HCT116 (cell line): ENCODE data around the gene ZNF618. TPM values are rescaled to one million over a fixed set of nuclear protein-coding genes. Genes with fewer than 3 reads are reported as not detected.

Source experiments
- ATAC-seq: fragments of 200-7000 bp; cut with Tn5 transposase; 2 replicates; pipeline ENCODE4 v1.9.1; 2020; ENCODE audit warnings: mild to moderate bottlenecking, moderate library complexity
- BruUV-seq: library from RNA; stranded (reverse); fragments of 400-500 nt; replicated peaks from 2 replicates; lab custom pipeline; 2021; lab: Mats Ljungman, UMichigan
- CTCF ChIA-PET: fragments of 300-600 bp; sonication (Branson Sonifier 250); formaldehyde crosslinking; loops from one replicate; lab custom pipeline; 2021; ENCODE audit warnings: antibody characterized with exemption; lab: Charles Lee
- POLR2A ChIA-PET: fragments of 300-600, 350-600 bp; sonication (Branson Sonifier 250); formaldehyde crosslinking; loops from one replicate; lab custom pipeline; 2021; ENCODE audit warnings: antibody characterized with exemption; lab: Charles Lee
- RAD21 ChIA-PET, 2 experiments: fragments of 300-600 bp; sonication (Branson Sonifier 250); formaldehyde crosslinking; loops; one replicate each; lab custom pipeline; 2023; ENCODE audit warnings: low total read pairs in 2 of 2; ENCODE audit not compliant: uncharacterized antibody in 2 of 2, unreplicated experiment in 2 of 2, low non-redundant PET in 1 of 2; lab: Charles Lee
- DNase-seq: peaks from one replicate; pipeline ENCODE4 v3.0.0-alpha.2; 2010; ENCODE audit warnings: low read depth, low spot score
- H2AFZ ChIP-seq: fragments of 200-600 bp; shearing (Covaris generic), sonication (generic); 2 replicates; pipeline ENCODE4 v1.6.1; 2017; ENCODE audit warnings: low read depth, mixed run types, mixed read lengths, antibody characterized with exemption, low read length; ENCODE audit not compliant: poor library complexity, severe bottlenecking
- H3K27ac ChIP-seq: 2 replicates; pipeline ENCODE4 v1.5.1; 2012; ENCODE audit warnings: low read depth, low read length
- H3K27me3 ChIP-seq: fragments of 200-600 bp; sonication (generic); 2 replicates; pipeline ENCODE4 v1.6.1; 2016; ENCODE audit warnings: mixed run types, low read length, mixed read lengths; ENCODE audit not compliant: insufficient read depth
- H3K36me3 ChIP-seq, 2 experiments: fragments of 200-500 bp in 1 of 2; fragments of 200-600 bp in 1 of 2; sonication (Bioruptor generic) in 1 of 2; sonication (generic) in 1 of 2; 2 replicates each; pipeline versions ENCODE4 v1.5.1 to v1.6.1; 2014 to 2016; ENCODE audit warnings: low read length in 2 of 2, inconsistent platforms in 1 of 2, mixed read lengths in 1 of 2, mixed run types in 1 of 2; ENCODE audit not compliant: insufficient read depth in 2 of 2, control insufficient read depth in 1 of 2
- H3K4me1 ChIP-seq, 2 experiments: fragments of 200-600 bp in 1 of 2; sonication (generic) in 1 of 2; 2 replicates each; pipeline versions ENCODE4 v1.5.1 to v1.6.1; 2012 to 2017; ENCODE audit warnings: low read length in 2 of 2, inconsistent platforms in 1 of 2, mild to moderate bottlenecking in 1 of 2, mixed read lengths in 1 of 2, mixed run types in 1 of 2, moderate library complexity in 1 of 2; ENCODE audit not compliant: insufficient read depth in 2 of 2, control insufficient read depth in 1 of 2
- H3K4me2 ChIP-seq: fragments of 200-600 bp; sonication (generic); 2 replicates; pipeline ENCODE4 v1.6.1; 2017; ENCODE audit warnings: mixed run types, low read length, mixed read lengths
- H3K4me3 ChIP-seq, 2 experiments: fragments of 200-600 bp in 1 of 2; sonication (generic) in 1 of 2; replicated peaks in 1 of 2; 2 replicates each; pipeline ENCODE4 v1.5.1; 2011 to 2016; ENCODE audit warnings: low read length in 2 of 2, control low read depth in 1 of 2, low read depth in 1 of 2, mild to moderate bottlenecking in 1 of 2, mixed read lengths in 1 of 2, mixed run types in 1 of 2
- H3K79me2 ChIP-seq: fragments of 200-600 bp; sonication (generic); 2 replicates; pipeline ENCODE4 v1.6.1; 2017; ENCODE audit warnings: mild to moderate bottlenecking, mixed run types, low read length, moderate library complexity, mixed read lengths; ENCODE audit not compliant: insufficient read depth
- H3K9ac ChIP-seq: fragments of 200-600 bp; sonication (generic); 2 replicates; pipeline ENCODE4 v1.6.1; 2016; ENCODE audit warnings: low read length, mixed read lengths
- H3K9me2 ChIP-seq: fragments of 200-600 bp; sonication (generic), shearing (Covaris generic); 2 replicates; pipeline ENCODE4 v1.6.1; 2017; ENCODE audit warnings: mixed run types, mild to moderate bottlenecking, moderate library complexity; ENCODE audit not compliant: insufficient read depth
- H3K9me3 ChIP-seq, 2 experiments: fragments of 200-500 bp in 1 of 2; fragments of 200-600 bp in 1 of 2; sonication (Bioruptor generic) in 1 of 2; sonication (generic) in 1 of 2; 2 replicates each; pipeline ENCODE4 v1.6.1; 2014 to 2017; ENCODE audit warnings: low read length in 2 of 2, mixed read lengths in 2 of 2, inconsistent platforms in 1 of 2, low read depth in 1 of 2, mild to moderate bottlenecking in 1 of 2, mixed run types in 1 of 2, moderate library complexity in 1 of 2; ENCODE audit not compliant: control insufficient read depth in 1 of 2, insufficient read depth in 1 of 2
- H4K20me1 ChIP-seq: fragments of 200-600 bp; sonication (generic), shearing (Covaris generic); 2 replicates; pipeline ENCODE4 v1.6.1; 2017; ENCODE audit warnings: mixed run types, mild to moderate bottlenecking, moderate library complexity; ENCODE audit not compliant: insufficient read depth
- CBX3 ChIP-seq: IDR thresholded peaks from 2 replicates; pipeline ENCODE4 v1.6.1; 2012; ENCODE audit warnings: low read depth
- EZH2 ChIP-seq: fragments of 200-600 bp; sonication (generic); IDR thresholded peaks from 2 replicates; pipeline ENCODE4 v1.6.1; 2017; ENCODE audit warnings: antibody characterized with exemption, mixed run types
- EZH2phosphoT487 ChIP-seq: fragments of 200-600 bp; IDR thresholded peaks from 2 replicates; pipeline ENCODE4 v1.6.1; 2018; ENCODE audit warnings: antibody characterized with exemption, borderline replicate concordance
- POLR2A ChIP-seq: IDR thresholded peaks from 2 replicates; pipeline ENCODE4 v1.7.0; 2011; ENCODE audit warnings: borderline replicate concordance; ENCODE audit not compliant: insufficient read depth, insufficient read length; ENCODE audit errors: extremely low read depth
- SP1 ChIP-seq: IDR thresholded peaks from 2 replicates; pipeline ENCODE4 v1.6.1; 2012; ENCODE audit warnings: low read depth
- SRF ChIP-seq: IDR thresholded peaks from 2 replicates; pipeline ENCODE4 v1.6.1; 2012; ENCODE audit warnings: low read depth
- TCF7L2 ChIP-seq: IDR thresholded peaks from 2 replicates; pipeline ENCODE4 v1.7.0; 2011; ENCODE audit warnings: borderline replicate concordance, inconsistent platforms; ENCODE audit not compliant: insufficient read depth, insufficient read length; ENCODE audit errors: extremely low read depth
- YY1 ChIP-seq: IDR thresholded peaks from 2 replicates; pipeline ENCODE4 v1.6.1; 2011; ENCODE audit warnings: low read length, low read depth, moderate library complexity, mild to moderate bottlenecking; ENCODE audit not compliant: insufficient replicate concordance; ENCODE audit errors: extremely low read depth
- ZFX ChIP-seq: fragments of 450-650 bp; IDR thresholded peaks from 2 replicates; pipeline ENCODE4 v1.6.1; 2017
- ZNF274 ChIP-seq: fragments of 200-500 bp; sonication (Bioruptor generic); IDR thresholded peaks from 2 replicates; pipeline ENCODE4 v1.6.1; 2014; ENCODE audit warnings: mild to moderate bottlenecking, low read depth, low read length, inconsistent platforms
- intact Hi-C: fragments of 100-400 bp; cut with micrococcal nuclease; formaldehyde crosslinking; loops from 2 replicates; pipeline ENCODE4 v1.10.0; 2022
- total RNA-seq: library from RNA; stranded (reverse); gene quantifications from one replicate; pipeline ENCODE4 v1.2.1, GENCODE V29; 2021; ENCODE audit not compliant: unreplicated experiment
- TF ChIP-seq, protein P1 (sequence below): IDR thresholded peaks from 2 replicates; pipeline ENCODE4 v1.6.1; 2012; ENCODE audit warnings: low read depth
- TF ChIP-seq, protein P2 (sequence below), 3 experiments: fragments of 200-600 bp in 1 of 3; sonication (generic) in 1 of 3; IDR thresholded peaks in 2 of 3; conservative IDR thresholded peaks in 1 of 3; 2 replicates each; pipeline ENCODE4 v1.5.1; 2012 to 2017; ENCODE audit warnings: low read depth in 2 of 3, low read length in 2 of 3, antibody characterized with exemption in 1 of 3, borderline replicate concordance in 1 of 3, control low read depth in 1 of 3, mild to moderate bottlenecking in 1 of 3, mixed read lengths in 1 of 3, mixed run types in 1 of 3, moderate library complexity in 1 of 3; ENCODE audit not compliant: insufficient read depth in 1 of 3
- TF ChIP-seq, protein P3 (sequence below): IDR thresholded peaks from 2 replicates; pipeline ENCODE4 v1.6.1; 2012

Gene ZNF618
- total RNA-seq, 1 experiment from 2014 or later, result 13.5 TPM

DNA sequence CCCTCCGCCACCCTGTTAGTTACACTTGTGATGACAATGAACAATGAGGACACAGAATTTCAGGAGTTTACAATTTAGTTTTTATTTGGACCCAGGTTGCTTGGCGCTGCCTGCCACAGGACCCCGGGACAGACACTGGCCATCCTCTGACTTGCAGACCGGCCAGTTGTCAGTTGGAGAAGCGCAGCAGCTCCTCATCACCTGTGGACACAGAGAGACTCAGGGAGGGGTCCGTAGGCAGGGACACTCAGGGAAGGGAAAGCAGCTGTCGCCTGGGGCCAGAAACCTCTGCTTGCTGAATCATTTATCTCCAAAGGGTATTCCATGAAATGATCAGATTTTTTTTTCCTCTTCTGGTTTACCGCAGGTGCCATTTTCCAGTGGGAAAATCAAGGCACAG lies 184.0 kb downstream of the ZNF618 start:
- Histone ChIP-seq H3K36me3 (no peaks in the 10 kb centered on the region), H2AFZ (no peak overlapping the region), H3K9ac (no peak overlapping the region), H4K20me1 (no peaks in the 10 kb centered on the region), H3K27me3 (no peaks in the 10 kb centered on the region), H3K27ac (no peak overlapping the region), H3K9me3 (no peaks in the 10 kb centered on the region), H3K4me3 (no peak overlapping the region), H3K4me2 (no peak overlapping the region), H3K9me2 (no peaks in the 10 kb centered on the region), H3K79me2 (no peaks in the 10 kb centered on the region), H3K4me1 (no peaks in the 10 kb centered on the region)
- POLR2A ChIA-PET, result no interaction called here
- CTCF ChIA-PET, result no interaction called here
- BruUV-seq, result no TSS peak
- ATAC-seq (no peak), DNase-seq (no peak)
- intact Hi-C loops, result no loop called here
- RAD21 ChIA-PET, result no interaction called here
- TF ChIP-seq ZFX (no peak), EZH2 (no peak), SP1 (no peak), SRF (no peak), EZH2phosphoT487 (no peak), TCF7L2 (no peak), CBX3 (no peak), POLR2A (no peak), ZNF274 (no peak), YY1 (no peak)
- TF ChIP-seq, protein P1, sequence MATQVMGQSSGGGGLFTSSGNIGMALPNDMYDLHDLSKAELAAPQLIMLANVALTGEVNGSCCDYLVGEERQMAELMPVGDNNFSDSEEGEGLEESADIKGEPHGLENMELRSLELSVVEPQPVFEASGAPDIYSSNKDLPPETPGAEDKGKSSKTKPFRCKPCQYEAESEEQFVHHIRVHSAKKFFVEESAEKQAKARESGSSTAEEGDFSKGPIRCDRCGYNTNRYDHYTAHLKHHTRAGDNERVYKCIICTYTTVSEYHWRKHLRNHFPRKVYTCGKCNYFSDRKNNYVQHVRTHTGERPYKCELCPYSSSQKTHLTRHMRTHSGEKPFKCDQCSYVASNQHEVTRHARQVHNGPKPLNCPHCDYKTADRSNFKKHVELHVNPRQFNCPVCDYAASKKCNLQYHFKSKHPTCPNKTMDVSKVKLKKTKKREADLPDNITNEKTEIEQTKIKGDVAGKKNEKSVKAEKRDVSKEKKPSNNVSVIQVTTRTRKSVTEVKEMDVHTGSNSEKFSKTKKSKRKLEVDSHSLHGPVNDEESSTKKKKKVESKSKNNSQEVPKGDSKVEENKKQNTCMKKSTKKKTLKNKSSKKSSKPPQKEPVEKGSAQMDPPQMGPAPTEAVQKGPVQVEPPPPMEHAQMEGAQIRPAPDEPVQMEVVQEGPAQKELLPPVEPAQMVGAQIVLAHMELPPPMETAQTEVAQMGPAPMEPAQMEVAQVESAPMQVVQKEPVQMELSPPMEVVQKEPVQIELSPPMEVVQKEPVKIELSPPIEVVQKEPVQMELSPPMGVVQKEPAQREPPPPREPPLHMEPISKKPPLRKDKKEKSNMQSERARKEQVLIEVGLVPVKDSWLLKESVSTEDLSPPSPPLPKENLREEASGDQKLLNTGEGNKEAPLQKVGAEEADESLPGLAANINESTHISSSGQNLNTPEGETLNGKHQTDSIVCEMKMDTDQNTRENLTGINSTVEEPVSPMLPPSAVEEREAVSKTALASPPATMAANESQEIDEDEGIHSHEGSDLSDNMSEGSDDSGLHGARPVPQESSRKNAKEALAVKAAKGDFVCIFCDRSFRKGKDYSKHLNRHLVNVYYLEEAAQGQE, result no peak
- TF ChIP-seq, protein P2, sequence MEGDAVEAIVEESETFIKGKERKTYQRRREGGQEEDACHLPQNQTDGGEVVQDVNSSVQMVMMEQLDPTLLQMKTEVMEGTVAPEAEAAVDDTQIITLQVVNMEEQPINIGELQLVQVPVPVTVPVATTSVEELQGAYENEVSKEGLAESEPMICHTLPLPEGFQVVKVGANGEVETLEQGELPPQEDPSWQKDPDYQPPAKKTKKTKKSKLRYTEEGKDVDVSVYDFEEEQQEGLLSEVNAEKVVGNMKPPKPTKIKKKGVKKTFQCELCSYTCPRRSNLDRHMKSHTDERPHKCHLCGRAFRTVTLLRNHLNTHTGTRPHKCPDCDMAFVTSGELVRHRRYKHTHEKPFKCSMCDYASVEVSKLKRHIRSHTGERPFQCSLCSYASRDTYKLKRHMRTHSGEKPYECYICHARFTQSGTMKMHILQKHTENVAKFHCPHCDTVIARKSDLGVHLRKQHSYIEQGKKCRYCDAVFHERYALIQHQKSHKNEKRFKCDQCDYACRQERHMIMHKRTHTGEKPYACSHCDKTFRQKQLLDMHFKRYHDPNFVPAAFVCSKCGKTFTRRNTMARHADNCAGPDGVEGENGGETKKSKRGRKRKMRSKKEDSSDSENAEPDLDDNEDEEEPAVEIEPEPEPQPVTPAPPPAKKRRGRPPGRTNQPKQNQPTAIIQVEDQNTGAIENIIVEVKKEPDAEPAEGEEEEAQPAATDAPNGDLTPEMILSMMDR (IDR thresholded peaks at IDR 0.05 in 2 of 3, conservative IDR thresholded peaks at IDR 0.05 in 1 of 3; ENCODE audit: borderline replicate concordance in 1 of 3, insufficient read depth in 1 of 3, low read depth in 2 of 3, low read length in 2 of 3), result no peak
- TF ChIP-seq, protein P3, sequence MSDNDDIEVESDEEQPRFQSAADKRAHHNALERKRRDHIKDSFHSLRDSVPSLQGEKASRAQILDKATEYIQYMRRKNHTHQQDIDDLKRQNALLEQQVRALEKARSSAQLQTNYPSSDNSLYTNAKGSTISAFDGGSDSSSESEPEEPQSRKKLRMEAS, result no peak
